ENCODE data around the gene ADAM12.

ADAM12 gene

DNA sequence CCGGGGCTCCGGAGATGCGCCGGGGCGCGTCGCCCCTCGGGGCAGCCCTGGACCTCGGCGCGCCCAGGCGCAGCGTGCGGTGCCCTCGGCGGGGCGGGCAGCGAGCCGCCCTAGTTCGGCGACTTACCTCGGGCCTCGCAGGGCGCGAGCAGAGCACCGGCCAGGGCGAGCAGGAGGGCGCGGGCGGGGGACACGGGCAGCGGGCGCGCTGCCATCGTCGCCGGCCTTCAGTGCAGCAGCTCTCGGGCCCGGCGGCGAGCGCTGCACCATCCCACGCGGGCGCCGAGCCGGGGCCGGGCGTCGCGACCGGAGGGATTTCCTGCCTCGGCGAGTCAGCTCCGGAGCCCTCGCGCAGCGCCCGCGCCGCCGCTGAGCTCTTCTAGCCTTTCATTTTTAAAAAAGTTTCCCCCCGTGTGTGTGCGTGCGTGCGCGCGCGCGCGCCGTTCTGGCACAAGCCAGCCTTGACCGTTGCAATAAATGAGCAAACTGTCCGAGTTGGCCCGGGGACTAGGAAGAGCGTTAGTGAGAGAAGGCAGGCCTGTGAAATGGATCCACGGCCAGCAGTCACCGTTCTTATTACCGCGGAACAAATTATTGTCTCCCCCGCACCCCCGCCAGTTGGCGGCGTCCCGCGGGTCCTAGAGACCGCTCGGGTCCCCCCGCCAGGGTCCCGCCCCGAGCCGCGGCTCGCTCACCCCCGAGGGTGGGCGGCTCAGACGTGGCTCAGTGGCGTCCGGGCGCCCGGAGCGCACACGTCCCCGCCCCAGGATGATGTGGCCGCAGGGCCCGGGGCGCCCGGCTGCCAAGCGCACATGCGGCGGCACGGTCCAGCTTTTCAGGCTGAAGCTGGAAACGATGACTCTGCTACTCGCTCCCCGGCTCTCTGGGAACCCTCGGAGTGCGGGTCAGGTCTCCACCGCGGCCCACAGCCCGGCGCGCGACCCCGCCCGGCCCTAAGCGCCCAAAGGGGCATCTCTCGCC is at the start of gene ADAM12:
ADAM12 (minus strand) TSS at position 547 of the 981 bp plus-strand sequence; CDS start at position 215, 332 bp downstream.
- Histone ChIP-seq H3K9me3 (ENCODE audit: insufficient read depth, low read length) (no peaks in the 10 kb centered on the region), H3K9ac (ENCODE audit: insufficient read length, low read depth) (peak within 1 kb of the TSS; percentile 61), H3K4me1 (ENCODE audit: insufficient read depth, insufficient read length) (no peaks in the 10 kb centered on the region), H3K4me3 (ENCODE audit: insufficient read length, low read depth) (peak within 1 kb of the TSS; percentile 63), H3K27me3 (ENCODE audit: insufficient read depth, insufficient read length) (peaks cover 40% of the 10 kb centered on the region), H3K36me3 (ENCODE audit: insufficient read depth, insufficient read length, low read length) (no peaks in the 10 kb centered on the region)
- TF ChIP-seq ZNF274 (IDR thresholded peaks at IDR 0.05; ENCODE audit: low read depth, low read length) (no peak), SUZ12 (IDR thresholded peaks at IDR 0.05; ENCODE audit: extremely low read depth, insufficient read depth, insufficient read length) (no peak), YY1 (IDR thresholded peaks at IDR 0.05; ENCODE audit: insufficient read depth, insufficient read length) (no peak)
- DNase-seq (ENCODE audit: low read depth, low spot score), result no peak

GRCh38 chr10:126437635-126438406 is 49.5 kb upstream of the ADAM12 start:
- TF ChIP-seq YY1 (IDR thresholded peaks at IDR 0.05; ENCODE audit: insufficient read depth, insufficient read length) (no peak), ZNF274 (IDR thresholded peaks at IDR 0.05; ENCODE audit: low read depth, low read length) (no peak), SUZ12 (IDR thresholded peaks at IDR 0.05; ENCODE audit: extremely low read depth, insufficient read depth, insufficient read length) (no peak)
- Histone ChIP-seq H3K9me3 (ENCODE audit: insufficient read depth, low read length) (no peaks in the 10 kb centered on the region), H3K9ac (ENCODE audit: insufficient read length, low read depth) (no peak overlapping the region), H3K36me3 (ENCODE audit: insufficient read depth, insufficient read length, low read length) (no peaks in the 10 kb centered on the region), H3K4me1 (ENCODE audit: insufficient read depth, insufficient read length) (no peaks in the 10 kb centered on the region), H3K4me3 (ENCODE audit: insufficient read length, low read depth) (no peak overlapping the region), H3K27me3 (ENCODE audit: insufficient read depth, insufficient read length) (no peaks in the 10 kb centered on the region)
- no peak for DNase-seq (ENCODE audit: low read depth, low spot score)

- H3K9me3 ChIP-seq (ENCODE audit: insufficient read depth, low read length), result no peaks in the 10 kb centered on the region
- no peaks in the 10 kb centered on the region for H3K4me1 ChIP-seq (ENCODE audit: insufficient read depth, insufficient read length)
- no peaks in the 10 kb centered on the region for H3K36me3 ChIP-seq (ENCODE audit: insufficient read depth, insufficient read length, low read length)
- H3K27me3 ChIP-seq (ENCODE audit: insufficient read depth, insufficient read length), result no peaks in the 10 kb centered on the region
- H3K9ac ChIP-seq (ENCODE audit: insufficient read length, low read depth), result no peak overlapping the region
- DNase-seq (ENCODE audit: low read depth, low spot score), result no peak
- TF ChIP-seq ZNF274 (IDR thresholded peaks at IDR 0.05; ENCODE audit: low read depth, low read length) (no peak), SUZ12 (IDR thresholded peaks at IDR 0.05; ENCODE audit: extremely low read depth, insufficient read depth, insufficient read length) (no peak), YY1 (IDR thresholded peaks at IDR 0.05; ENCODE audit: insufficient read depth, insufficient read length) (no peak)
- no peak overlapping the region for H3K4me3 ChIP-seq (ENCODE audit: insufficient read length, low read depth)
These were observed 46.0 kb upstream of the ADAM12 start for GRCh38 chr10:126434235-126434634.

DNA sequence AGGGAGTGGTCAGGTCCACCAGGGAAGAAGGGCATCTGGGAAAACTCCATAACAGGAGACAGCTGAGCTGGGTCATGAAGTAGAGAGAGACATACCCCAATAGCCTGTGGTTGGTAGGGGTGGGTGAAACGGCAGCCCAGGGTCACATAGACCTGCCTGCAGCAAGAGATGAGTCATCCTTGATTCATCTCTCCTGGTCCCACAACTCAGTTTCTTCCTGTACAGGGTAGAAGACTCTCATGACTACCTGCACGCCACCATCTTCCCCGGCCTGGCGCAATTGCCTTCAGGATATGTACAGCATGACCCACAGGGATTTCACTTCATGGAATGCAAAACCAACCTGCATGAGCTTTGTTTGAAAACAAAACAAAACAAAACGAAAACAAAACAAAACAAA is 45.1 kb upstream of the ADAM12 start:
- no peak for DNase-seq (ENCODE audit: low read depth, low spot score)
- Histone ChIP-seq H3K27me3 (ENCODE audit: insufficient read depth, insufficient read length) (no peaks in the 10 kb centered on the region), H3K9me3 (ENCODE audit: insufficient read depth, low read length) (no peaks in the 10 kb centered on the region), H3K4me1 (ENCODE audit: insufficient read depth, insufficient read length) (no peaks in the 10 kb centered on the region), H3K9ac (ENCODE audit: insufficient read length, low read depth) (no peak overlapping the region), H3K36me3 (ENCODE audit: insufficient read depth, insufficient read length, low read length) (no peaks in the 10 kb centered on the region), H3K4me3 (ENCODE audit: insufficient read length, low read depth) (no peak overlapping the region)
- no peak for TF ChIP-seq ZNF274 (IDR thresholded peaks at IDR 0.05; ENCODE audit: low read depth, low read length)
- no peak for TF ChIP-seq SUZ12 (IDR thresholded peaks at IDR 0.05; ENCODE audit: extremely low read depth, insufficient read depth, insufficient read length)
- no peak for TF ChIP-seq YY1 (IDR thresholded peaks at IDR 0.05; ENCODE audit: insufficient read depth, insufficient read length)

DNA sequence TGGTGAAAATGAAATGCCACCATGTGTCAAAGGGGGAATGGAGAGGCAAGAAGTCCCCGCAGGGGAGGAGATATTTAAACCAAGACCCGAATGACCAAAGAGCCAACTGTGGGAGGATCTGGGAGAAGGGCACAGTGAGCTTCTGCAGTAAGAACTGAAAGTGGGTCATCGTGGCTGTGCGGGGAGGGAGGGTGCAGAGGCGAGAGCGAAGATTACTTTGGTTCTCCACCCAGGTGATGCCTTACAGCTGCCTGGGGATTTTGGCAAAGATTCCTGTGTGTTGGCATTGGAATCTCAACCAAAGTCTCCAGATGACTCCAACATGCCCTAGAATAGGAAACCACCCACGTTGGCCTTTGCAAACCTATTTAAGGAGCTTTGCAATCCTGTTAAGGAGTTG is 44.2 kb upstream of the ADAM12 start:
- no peaks in the 10 kb centered on the region for H3K9me3 ChIP-seq (ENCODE audit: insufficient read depth, low read length)
- no peaks in the 10 kb centered on the region for H3K36me3 ChIP-seq (ENCODE audit: insufficient read depth, insufficient read length, low read length)
- TF ChIP-seq ZNF274 (IDR thresholded peaks at IDR 0.05; ENCODE audit: low read depth, low read length), result no peak
- no peak for TF ChIP-seq YY1 (IDR thresholded peaks at IDR 0.05; ENCODE audit: insufficient read depth, insufficient read length)
- no peak for TF ChIP-seq SUZ12 (IDR thresholded peaks at IDR 0.05; ENCODE audit: extremely low read depth, insufficient read depth, insufficient read length)
- H3K27me3 ChIP-seq (ENCODE audit: insufficient read depth, insufficient read length), result no peaks in the 10 kb centered on the region
- H3K4me1 ChIP-seq (ENCODE audit: insufficient read depth, insufficient read length), result no peaks in the 10 kb centered on the region
- no peak overlapping the region for H3K4me3 ChIP-seq (ENCODE audit: insufficient read length, low read depth)
- H3K9ac ChIP-seq (ENCODE audit: insufficient read length, low read depth), result no peak overlapping the region
- no peak for DNase-seq (ENCODE audit: low read depth, low spot score)

DNA sequence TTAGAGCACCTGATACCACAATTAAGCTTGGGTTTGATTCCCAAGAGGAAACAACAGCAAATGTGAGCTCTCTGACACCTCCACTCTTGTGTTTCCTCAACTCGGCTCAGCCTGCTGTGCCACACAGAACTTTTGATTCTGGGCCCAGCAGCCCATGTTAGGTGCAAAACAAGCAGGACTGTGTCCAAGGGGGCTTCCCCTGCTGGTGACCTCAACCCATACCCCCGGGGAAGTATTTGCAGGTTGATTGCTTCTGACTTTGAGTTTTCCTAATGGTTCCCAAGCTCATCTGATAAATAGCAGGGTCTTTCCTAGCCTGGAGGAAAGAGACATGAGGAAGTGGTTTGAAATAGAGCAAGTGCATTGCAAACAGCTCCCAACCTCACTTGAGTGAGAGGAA is 43.5 kb upstream of the ADAM12 start:
- Histone ChIP-seq H3K27me3 (ENCODE audit: insufficient read depth, insufficient read length) (no peaks in the 10 kb centered on the region), H3K4me3 (ENCODE audit: insufficient read length, low read depth) (no peak overlapping the region), H3K4me1 (ENCODE audit: insufficient read depth, insufficient read length) (no peaks in the 10 kb centered on the region), H3K9ac (ENCODE audit: insufficient read length, low read depth) (no peak overlapping the region), H3K9me3 (ENCODE audit: insufficient read depth, low read length) (no peaks in the 10 kb centered on the region), H3K36me3 (ENCODE audit: insufficient read depth, insufficient read length, low read length) (no peaks in the 10 kb centered on the region)
- DNase-seq (ENCODE audit: low read depth, low spot score), result no peak
- TF ChIP-seq YY1 (IDR thresholded peaks at IDR 0.05; ENCODE audit: insufficient read depth, insufficient read length) (no peak), SUZ12 (IDR thresholded peaks at IDR 0.05; ENCODE audit: extremely low read depth, insufficient read depth, insufficient read length) (no peak), ZNF274 (IDR thresholded peaks at IDR 0.05; ENCODE audit: low read depth, low read length) (no peak)

GRCh38 chr10:126430512-126430911 is 42.2 kb upstream of the ADAM12 start:
- Histone ChIP-seq H3K4me1 (ENCODE audit: insufficient read depth, insufficient read length) (no peaks in the 10 kb centered on the region), H3K4me3 (ENCODE audit: insufficient read length, low read depth) (no peak overlapping the region), H3K9ac (ENCODE audit: insufficient read length, low read depth) (no peak overlapping the region), H3K27me3 (ENCODE audit: insufficient read depth, insufficient read length) (no peaks in the 10 kb centered on the region), H3K9me3 (ENCODE audit: insufficient read depth, low read length) (no peaks in the 10 kb centered on the region), H3K36me3 (ENCODE audit: insufficient read depth, insufficient read length, low read length) (no peaks in the 10 kb centered on the region)
- no peak for DNase-seq (ENCODE audit: low read depth, low spot score)
- TF ChIP-seq YY1 (IDR thresholded peaks at IDR 0.05; ENCODE audit: insufficient read depth, insufficient read length), result no peak
- no peak for TF ChIP-seq ZNF274 (IDR thresholded peaks at IDR 0.05; ENCODE audit: low read depth, low read length)
- TF ChIP-seq SUZ12 (IDR thresholded peaks at IDR 0.05; ENCODE audit: extremely low read depth, insufficient read depth, insufficient read length), result no peak

Measured in NT2/D1 (cell line).